Measurements from ENCODE around the gene LYL1. TPM values are rescaled to one million over a fixed set of nuclear protein-coding genes. Genes with fewer than 3 reads are reported as not detected.

LYL1 gene
- 10 to 100 TPM in 1 of 4 donors, 1 to 10 TPM in 3; 4.2 to 10.9 (median 7.7) TPM for total RNA-seq

- H3K4me3 ChIP-seq (replicated peaks in 1 of 3) = peak within 1 kb of the TSS in 1 of 3 donors; percentile 13
- intact Hi-C loops (cut with DNase I) = no loop called here
- TF ChIP-seq POLR2A (IDR thresholded peaks at IDR 0.05) = no peak
- no peak for TF ChIP-seq CTCF (IDR thresholded peaks at IDR 0.05)
- H3K36me3 ChIP-seq = peaks cover 0 to 5% of the 10 kb centered on the region in 2 donors
- H3K27ac ChIP-seq = peak within 1 kb of the TSS; percentile 46 to 68 (median 63)
- no peaks in the 10 kb centered on the region for H3K9me3 ChIP-seq
- peak; percentile 37 for DNase-seq
- peaks cover 10 to 35% of the 10 kb centered on the region in 2 donors for H3K4me1 ChIP-seq
- WGBS, 2 donors = 12 to 16% methylated on average over 7 to 9 of the region's 47 CpGs
- no peaks in the 10 kb centered on the region for H3K27me3 ChIP-seq
Observed at GRCh38 chr19:13102666-13103580, at the start of gene LYL1. Gene LYL1 (minus strand): TSS chr19:13102858. CDS start chr19:13101171, 1,687 bp downstream.

- H3K4me1 ChIP-seq = peaks cover 17 to 19% of the 10 kb centered on the region in 2 donors
Observed at GRCh38 chr19:13151605-13152355, 49.1 kb upstream of the LYL1 start.

GRCh38 chr19:13150931-13151604, 48.4 kb upstream of the LYL1 start:
- peak; percentile 19 to 21 for DNase-seq
- TF ChIP-seq CTCF (IDR thresholded peaks at IDR 0.05) (no peak), POLR2A (IDR thresholded peaks at IDR 0.05) (no peak)
- Histone ChIP-seq H3K4me1 (peaks cover 16 to 17% of the 10 kb centered on the region in 2 donors), H3K9me3 (no peaks in the 10 kb centered on the region), H3K36me3 (peaks cover 0 to 11% of the 10 kb centered on the region in 2 donors), H3K27me3 (no peaks in the 10 kb centered on the region), H3K4me3 (replicated peaks in 1 of 3) (peak overlapping the region; percentile 62 to 79 (median 76)), H3K27ac (peak overlapping the region; percentile 96 to 99 (median 98))
- WGBS, 2 donors = 1 to 2% methylated on average over 32 to 34 of the region's 34 CpGs
- intact Hi-C loops (cut with DNase I) = no loop called here

More at GRCh38 chr19:13151605-13152355, 49.1 kb upstream of the LYL1 start:
- 0 to 1% methylated on average over 14 to 25 of the region's 71 CpGs for WGBS, 2 donors
- H3K27ac ChIP-seq = peak overlapping the region; percentile 98 to 100 (median 99)
- no peaks in the 10 kb centered on the region for H3K27me3 ChIP-seq
- DNase-seq = peak; percentile 98
- H3K4me3 ChIP-seq (replicated peaks in 1 of 3) = peak overlapping the region; percentile 87 to 96 (median 90)
- no peaks in the 10 kb centered on the region for H3K9me3 ChIP-seq
- intact Hi-C loops (cut with DNase I) = no loop called here
- peaks cover 0 to 11% of the 10 kb centered on the region in 2 donors for H3K36me3 ChIP-seq
- TF ChIP-seq CTCF (IDR thresholded peaks at IDR 0.05) (peak in 2 of 6 experiments; percentile 2 to 6), POLR2A (IDR thresholded peaks at IDR 0.05) (peak; percentile 94 to 98)

- 0 to 1% methylated on average over 19 to 28 of the region's 51 CpGs for WGBS, 2 donors
- peak; percentile 55 to 94 for TF ChIP-seq POLR2A (IDR thresholded peaks at IDR 0.05)
- peak in 5 of 6 experiments; percentile 31 to 64 (median 48) for TF ChIP-seq CTCF (IDR thresholded peaks at IDR 0.05)
- peak within 1 kb of the TSS; percentile 96 to 99 (median 98) for H3K27ac ChIP-seq
- intact Hi-C loops (cut with DNase I) = no loop called here
- H3K27me3 ChIP-seq = no peaks in the 10 kb centered on the region
- H3K9me3 ChIP-seq = no peaks in the 10 kb centered on the region
- DNase-seq = peak; percentile 97
- peak within 1 kb of the TSS; percentile 62 to 79 (median 76) for H3K4me3 ChIP-seq (replicated peaks in 1 of 3)
- H3K36me3 ChIP-seq = peaks cover 0 to 14% of the 10 kb centered on the region in 2 donors
- H3K4me1 ChIP-seq = peaks cover 9 to 10% of the 10 kb centered on the region in 2 donors
Observed at GRCh38 chr19:13150187-13150930, 47.7 kb upstream of the LYL1 start, which contains the start of the genes IER2 and STX10. Gene IER2 (plus strand): TSS chr19:13150411. CDS start chr19:13153187, 2,776 bp downstream. Gene STX10 (minus strand): TSS chr19:13150375. CDS start chr19:13150173, 202 bp downstream.

Measured in thyroid gland (tissue), 4 donors.